AG09309 (cell line): ENCODE data around the gene ATP13A5.

Source experiments
- DNase-seq: peaks from one replicate; pipeline ENCODE4 v3.0.0-alpha.2; 2010; ENCODE audit warnings: low read depth
- H3K4me3 ChIP-seq: 2 replicates; pipeline ENCODE4 v1.5.1; 2011; ENCODE audit warnings: mild to moderate bottlenecking, low read depth, low read length, moderate library complexity; ENCODE audit not compliant: control insufficient read depth
- TF ChIP-seq, protein P1 (sequence below): IDR thresholded peaks from 2 replicates; pipeline ENCODE4 v1.5.1; 2011; ENCODE audit warnings: mild to moderate bottlenecking, low read depth, low read length, inconsistent platforms; ENCODE audit not compliant: insufficient read depth, control insufficient read depth; ENCODE audit errors: missing control alignments

Gene ATP13A5

DNA sequence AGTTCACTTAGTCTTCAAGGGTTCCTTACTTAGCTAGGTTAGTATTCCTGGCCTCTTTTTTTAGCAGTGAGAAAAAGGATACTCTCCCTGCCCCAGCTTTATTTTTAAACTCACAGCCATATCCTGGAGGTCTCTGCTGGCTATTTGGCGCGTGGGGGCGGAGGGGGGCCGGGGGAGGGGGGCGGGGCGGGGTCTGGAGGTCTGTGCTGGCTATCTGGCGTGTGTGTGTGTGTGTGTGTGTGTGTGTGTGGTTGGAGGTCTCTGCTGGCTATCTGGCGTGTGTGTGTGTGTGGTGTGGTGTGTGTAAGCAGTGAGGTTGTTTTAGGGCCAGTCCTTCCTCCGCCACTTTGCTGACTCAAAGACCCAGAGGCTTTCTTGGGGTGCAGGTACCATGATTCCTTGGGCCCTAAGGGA, 138.1 kb downstream of the ATP13A5 start:
- no peak for DNase-seq
- TF ChIP-seq, protein P1, sequence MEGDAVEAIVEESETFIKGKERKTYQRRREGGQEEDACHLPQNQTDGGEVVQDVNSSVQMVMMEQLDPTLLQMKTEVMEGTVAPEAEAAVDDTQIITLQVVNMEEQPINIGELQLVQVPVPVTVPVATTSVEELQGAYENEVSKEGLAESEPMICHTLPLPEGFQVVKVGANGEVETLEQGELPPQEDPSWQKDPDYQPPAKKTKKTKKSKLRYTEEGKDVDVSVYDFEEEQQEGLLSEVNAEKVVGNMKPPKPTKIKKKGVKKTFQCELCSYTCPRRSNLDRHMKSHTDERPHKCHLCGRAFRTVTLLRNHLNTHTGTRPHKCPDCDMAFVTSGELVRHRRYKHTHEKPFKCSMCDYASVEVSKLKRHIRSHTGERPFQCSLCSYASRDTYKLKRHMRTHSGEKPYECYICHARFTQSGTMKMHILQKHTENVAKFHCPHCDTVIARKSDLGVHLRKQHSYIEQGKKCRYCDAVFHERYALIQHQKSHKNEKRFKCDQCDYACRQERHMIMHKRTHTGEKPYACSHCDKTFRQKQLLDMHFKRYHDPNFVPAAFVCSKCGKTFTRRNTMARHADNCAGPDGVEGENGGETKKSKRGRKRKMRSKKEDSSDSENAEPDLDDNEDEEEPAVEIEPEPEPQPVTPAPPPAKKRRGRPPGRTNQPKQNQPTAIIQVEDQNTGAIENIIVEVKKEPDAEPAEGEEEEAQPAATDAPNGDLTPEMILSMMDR = no peak
- H3K4me3 ChIP-seq = peak overlapping the region; percentile 17

DNA sequence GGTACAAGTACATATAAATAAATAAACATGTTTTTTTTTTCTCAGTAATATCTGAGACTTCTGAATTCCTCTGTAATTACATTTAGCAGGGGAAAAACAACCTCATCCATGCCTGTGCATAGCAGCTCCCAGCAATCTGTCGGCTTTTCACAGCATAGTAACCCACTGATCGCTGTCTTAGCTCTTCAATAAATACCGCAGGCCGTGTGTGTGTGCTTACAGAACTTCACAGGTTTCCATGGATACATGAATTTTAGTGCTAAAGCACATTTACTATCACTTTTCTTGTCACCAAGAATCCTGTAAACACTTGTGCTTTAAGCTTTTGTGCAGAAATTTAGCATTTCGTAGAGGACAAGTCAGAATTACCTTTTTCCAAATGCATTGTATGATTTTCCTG, 141.5 kb downstream of the ATP13A5 start:
- no peak for DNase-seq
- TF ChIP-seq, protein P1 = no peak

DNA sequence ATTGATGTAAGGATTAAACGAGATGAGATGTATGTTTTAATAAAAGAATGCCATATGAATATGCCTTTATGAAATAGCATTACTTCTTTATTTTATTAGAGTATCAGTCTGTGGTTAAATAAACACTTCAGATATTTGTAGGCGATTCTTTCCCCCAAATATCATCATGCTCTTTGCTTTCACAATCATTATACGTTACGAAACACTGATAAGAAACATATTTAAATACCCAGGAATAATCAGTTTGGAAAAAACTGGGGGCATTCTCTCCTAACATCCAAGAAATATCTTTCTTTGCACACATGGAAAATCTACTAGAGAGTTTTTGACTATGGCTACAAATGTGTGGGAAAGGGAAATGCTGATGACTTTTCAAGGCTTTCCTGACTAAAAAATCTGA, 142.0 kb downstream of the ATP13A5 start:
- no peak overlapping the region for H3K4me3 ChIP-seq
- no peak for DNase-seq
- TF ChIP-seq, protein P1 = no peak

More for the DNA sequence above, 141.5 kb downstream of the ATP13A5 start:
- H3K4me3 ChIP-seq = no peak overlapping the region

DNA sequence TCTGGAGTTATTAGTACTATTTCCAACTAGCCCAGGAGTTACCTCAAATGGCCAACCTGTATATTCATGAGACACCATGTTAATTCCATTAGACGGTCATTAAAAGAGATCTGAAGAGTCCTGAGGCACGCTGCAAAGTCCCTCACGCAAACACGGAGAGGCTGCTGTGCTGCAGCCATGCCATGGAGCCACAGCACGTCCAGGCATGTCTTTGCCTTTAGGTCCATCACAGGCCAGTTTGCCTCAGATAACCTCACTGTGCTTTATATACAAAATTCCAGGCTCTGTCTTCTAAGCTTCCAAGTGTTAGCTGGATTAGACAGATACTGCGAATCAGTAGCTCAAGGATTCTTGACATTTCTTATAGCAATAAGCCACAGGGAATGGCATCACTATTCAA, 147.4 kb downstream of the ATP13A5 start:
- H3K4me3 ChIP-seq = no peak overlapping the region
- no peak for DNase-seq
- TF ChIP-seq, protein P1 = no peak

DNA sequence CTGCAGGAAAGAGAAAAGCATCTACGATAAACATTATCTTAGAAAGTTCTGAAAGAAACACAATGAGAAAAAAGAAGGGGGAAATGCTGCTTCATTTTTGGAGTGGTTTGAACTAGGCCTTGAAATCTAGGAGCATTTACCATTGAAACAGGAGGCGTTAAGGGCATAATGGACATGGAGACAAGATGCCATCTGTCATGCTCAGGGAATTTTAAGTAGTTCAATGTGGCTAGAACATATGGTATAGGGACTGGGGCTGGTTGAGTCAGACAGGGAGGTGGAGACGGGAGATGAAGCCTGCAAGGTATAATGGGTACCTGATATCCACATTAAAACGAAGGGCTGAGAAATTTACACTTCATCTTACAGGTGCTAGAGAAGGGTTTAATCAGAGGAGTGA, 147.9 kb downstream of the ATP13A5 start:
- H3K4me3 ChIP-seq = no peak overlapping the region
- DNase-seq = no peak
- TF ChIP-seq, protein P1 = no peak

DNA sequence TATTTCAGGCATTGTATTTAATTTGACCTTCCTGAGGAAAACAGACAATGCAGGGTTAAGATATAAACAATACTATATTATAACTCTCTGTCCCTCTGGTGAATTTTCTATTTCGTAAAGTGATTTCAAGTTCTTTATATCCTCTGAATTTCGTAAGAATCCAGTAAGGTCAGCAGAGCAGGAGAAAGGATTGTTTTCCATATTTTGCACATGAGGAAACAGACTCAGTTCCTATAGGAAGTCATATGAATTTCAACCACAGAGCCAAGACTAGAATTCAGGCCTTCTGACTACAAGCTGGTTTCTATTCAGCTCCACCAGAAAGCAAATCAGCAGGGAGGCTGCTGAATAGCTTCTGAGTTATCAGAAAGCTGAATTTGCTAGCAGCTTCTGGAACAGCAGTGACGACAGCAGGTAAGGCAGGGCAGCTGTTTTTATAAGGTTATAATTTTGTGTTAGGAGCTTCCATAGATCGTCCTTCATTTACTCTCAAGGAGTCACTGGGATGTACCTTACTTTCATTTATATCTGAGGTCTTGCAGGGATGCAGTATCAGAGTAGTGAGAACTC, 148.6 kb downstream of the ATP13A5 start:
- no peak overlapping the region for H3K4me3 ChIP-seq
- no peak for DNase-seq
- TF ChIP-seq, protein P1 = no peak

DNA sequence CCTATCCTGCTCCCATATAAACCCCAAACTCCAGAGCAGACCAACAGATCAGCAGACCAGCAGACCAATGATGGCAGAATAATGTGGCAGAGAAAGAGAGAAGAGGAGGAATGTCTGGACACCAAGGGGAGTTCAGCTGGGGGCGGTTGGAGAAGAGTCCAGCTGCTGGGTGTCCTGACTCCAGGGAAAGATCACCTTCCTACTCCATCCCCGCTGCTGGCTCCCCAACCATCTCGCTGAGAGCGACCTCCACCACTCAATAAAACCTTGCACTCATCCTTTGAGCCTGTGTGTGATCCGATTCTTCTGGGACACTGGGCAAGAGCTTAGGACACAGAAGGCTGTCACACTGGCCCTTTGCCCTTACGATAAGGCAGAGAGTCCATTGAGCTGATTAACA, 150.3 kb downstream of the ATP13A5 start:
- H3K4me3 ChIP-seq = no peak overlapping the region
- DNase-seq = no peak
- TF ChIP-seq, protein P1 = no peak
